ELR (cell line): Measurements from ENCODE around the gene ZNF628.
"Not testable (repeated sequence)": the region's sequence is repeated elsewhere in the genome, so short reads cannot be mapped to it uniquely, and the experiment has no call there.

ENCODE experiments used
- DNase-seq: peaks from one replicate; pipeline ENCODE4 v3.0.0-alpha.2; 2015; ENCODE audit warnings: low read depth

Gene ZNF628

DNA sequence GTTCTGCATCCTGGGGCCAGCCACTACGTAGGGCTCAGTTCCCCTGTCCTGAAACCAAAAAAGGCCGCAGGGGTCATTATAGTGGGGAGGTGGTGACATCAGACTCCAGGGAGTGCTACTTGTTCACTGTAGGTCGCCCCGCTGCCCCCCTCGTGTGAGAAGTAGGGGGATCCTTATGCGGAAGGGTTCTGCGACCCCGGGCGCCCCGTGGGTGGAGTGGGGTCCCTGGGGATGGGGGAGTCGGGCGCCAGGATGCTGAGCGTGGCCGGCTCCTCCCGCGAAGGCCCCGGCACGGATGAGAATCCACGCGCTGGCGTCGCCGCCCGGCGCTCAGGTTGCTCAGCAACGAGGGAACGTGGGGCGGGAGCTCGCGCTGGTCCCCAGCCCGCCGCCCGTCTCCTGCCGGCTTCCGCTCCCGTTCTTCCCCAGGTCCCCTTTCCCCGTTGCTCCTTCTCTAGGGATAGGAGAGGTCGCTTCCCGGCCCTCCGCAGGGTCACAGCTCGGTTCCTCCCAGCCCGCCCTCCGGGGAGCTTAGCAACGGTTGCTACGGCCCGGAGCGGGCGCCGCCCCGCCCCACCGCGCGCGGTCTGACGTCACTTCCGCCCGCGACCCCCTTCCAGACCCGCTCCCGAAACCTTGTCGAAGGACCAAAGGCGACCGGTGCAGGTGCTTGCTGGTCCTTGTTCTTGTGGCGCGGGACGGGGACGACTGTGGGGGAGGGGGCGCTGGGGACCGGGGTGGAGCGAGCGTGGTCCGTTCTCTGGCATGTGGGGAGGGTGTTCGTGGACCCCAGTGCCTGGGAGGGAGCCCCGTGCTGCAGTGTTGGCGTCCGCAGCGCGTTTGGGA lies 8.4 kb downstream of the ZNF628 start, which contains the start of gene NAT14:
Gene NAT14 (plus strand): TSS at position 596 of the 846 bp plus-strand sequence. CDS start 521 bp downstream, outside the sequence.
- peak; percentile 74 for DNase-seq

DNA sequence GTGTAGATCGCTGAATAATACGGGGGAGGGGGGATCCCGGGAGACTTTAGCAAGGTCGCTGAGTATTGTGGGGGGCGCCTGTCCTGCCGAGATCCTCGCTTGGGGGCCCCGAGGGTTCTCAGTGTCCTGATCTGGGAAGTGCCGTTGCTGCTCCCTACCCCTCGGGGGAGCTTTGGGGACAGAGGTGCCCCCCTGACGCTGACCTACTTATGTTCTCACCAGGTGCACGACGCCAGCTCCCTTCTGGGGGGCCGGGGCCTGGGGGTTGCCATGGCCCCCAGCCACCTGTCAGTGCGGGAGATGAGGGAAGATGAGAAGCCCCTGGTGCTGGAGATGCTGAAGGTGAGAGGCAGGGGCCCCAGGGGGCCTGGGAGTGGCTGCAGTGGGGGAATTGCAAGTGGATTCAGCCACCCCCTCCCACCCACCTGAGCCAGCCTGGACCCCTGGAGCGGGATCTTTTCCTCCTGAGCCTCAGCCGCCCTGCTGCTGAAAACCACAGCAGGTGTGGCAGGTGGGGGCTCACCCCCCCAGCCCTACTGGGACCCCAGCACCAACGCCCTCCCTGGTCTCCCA lies 9.1 kb downstream of the ZNF628 start:
- DNase-seq: peak; percentile 23

DNA sequence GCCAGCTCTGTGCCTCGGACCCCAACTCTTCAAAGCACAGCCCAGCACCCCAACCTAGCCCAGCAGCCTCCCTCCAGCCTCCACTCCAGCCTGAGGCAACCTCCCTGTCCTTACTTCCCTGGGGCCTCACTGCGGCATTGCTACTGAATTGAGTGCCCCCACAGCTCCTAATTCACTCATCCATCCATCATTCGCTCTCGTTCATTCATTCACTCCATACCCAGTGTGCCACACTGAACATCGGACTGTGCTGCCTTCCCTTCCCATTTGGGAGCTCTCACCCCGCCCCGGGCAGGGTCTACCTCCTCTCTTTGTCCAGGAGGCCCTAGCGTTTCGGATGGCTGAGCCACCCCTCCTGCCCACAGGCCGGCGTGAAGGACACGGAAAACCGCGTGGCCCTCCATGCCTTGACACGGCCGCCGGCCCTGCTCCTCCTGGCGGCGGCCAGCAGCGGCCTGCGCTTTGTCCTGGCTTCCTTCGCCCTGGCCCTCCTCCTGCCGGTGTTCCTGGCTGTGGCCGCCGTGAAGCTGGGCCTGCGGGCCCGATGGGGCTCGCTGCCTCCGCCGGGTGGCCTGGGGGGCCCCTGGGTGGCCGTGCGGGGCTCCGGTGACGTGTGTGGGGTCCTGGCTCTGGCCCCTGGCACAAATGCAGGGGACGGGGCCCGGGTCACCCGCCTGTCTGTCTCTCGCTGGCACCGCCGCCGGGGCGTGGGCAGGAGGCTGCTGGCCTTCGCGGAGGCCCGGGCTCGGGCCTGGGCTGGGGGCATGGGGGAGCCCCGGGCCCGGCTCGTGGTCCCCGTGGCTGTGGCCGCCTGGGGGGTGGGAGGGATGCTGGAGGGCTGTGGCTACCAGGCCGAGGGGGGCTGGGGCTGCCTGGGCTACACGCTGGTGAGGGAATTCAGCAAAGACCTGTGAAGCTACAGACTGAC lies 9.9 kb downstream of the ZNF628 start:
- no peak for DNase-seq

GRCh38 chr19:55486971-55487923 lies 10.8 kb downstream of the ZNF628 start:
- peak; percentile 89 for DNase-seq

DNA sequence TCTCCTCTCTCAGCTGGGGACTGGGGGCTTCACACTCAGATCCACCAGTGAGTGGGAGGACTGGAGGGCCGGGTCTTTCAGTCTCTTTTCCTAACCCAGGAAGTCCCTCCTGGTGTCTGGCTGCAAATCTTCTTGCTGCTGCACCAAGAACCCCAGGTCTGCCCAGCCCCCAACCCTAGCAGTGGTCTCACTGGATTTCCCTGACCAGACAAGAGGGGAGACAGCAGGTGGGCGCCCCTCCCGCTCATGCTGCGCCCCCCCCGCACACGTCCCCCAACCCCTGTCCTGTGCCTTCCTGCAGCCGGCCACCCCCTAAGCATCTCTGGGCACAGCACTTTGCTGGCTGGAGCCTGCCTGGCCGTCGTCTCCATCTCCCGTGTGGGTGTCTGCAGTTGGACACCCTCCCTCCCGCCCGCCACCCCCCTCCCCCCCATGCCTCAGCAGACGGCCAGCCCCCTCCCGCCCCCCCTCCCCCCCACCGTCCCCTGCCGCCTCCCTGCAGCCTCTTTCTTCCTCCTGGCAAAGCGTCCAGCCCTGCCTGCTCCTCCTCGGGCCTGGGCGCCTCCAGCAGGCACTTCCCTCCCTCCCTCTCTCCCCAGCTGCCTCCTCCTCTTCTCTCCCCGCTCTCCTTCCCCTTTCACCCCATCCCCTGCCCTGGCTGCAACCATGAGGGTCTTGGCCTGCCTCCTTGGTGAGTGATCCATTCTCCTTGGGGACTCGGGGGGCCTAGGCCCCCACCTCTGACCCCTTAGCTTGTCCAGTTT lies 11.7 kb downstream of the ZNF628 start, which contains the start of gene SSC5D:
Gene SSC5D (plus strand): TSS at position 513 of the 764 bp plus-strand sequence. CDS start 154 bp downstream, at position 667.
- peak; percentile 46 for DNase-seq

GRCh38 chr19:55488986-55489710 lies 12.7 kb downstream of the ZNF628 start:
- no peak for DNase-seq

- no peak for DNase-seq
Observed at GRCh38 chr19:55489711-55490477, 13.5 kb downstream of the ZNF628 start.

DNA sequence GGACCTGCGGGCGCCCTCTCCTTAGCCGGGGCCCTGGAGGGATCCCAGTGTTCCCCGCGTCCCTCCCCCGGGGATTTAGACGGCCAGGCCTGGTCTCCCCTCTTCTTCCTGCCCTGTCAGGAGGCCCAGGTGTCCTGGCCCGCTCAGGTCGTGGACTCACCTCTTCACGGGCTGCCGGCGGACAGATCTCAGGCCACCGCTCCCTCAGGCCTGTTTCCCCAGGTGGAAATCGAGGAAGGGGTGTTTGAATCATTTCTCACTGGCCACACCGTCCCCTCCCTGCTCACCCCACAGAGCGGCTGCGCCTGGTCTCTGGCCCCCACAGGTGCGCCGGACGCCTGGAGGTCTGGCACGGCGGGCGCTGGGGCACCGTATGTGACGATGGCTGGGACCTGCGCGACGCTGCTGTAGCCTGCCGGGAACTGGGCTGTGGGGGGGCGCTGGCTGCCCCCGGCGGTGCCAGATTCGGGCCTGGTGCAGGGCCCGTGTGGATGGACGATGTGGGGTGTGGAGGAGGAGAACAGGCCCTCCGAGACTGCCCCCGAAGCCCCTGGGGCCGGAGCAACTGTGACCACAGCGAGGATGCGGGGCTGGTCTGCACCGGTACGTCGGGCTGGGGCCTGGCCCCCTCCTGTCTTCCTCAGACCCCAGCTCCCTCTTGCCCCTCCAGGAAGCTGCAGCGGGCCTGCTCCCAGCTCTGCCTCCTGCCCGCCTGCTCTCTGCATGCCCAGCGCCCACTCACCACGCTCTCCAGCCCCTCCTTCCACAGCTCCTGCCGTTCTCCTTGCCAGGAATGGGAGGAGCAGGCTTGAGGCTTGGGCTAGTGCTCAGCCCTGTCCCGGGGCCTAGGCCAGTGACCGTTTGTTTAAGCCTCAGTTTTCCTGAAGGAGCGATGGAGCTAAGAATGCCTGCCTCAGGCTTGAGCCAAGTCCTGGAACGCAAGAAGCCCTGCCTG lies 14.3 kb downstream of the ZNF628 start:
- DNase-seq: no peak

- no peak for DNase-seq
Observed at GRCh38 chr19:55491546-55492360, 15.3 kb downstream of the ZNF628 start.

GRCh38 chr19:55492362-55492944 lies 16.0 kb downstream of the ZNF628 start:
- DNase-seq: no peak

DNA sequence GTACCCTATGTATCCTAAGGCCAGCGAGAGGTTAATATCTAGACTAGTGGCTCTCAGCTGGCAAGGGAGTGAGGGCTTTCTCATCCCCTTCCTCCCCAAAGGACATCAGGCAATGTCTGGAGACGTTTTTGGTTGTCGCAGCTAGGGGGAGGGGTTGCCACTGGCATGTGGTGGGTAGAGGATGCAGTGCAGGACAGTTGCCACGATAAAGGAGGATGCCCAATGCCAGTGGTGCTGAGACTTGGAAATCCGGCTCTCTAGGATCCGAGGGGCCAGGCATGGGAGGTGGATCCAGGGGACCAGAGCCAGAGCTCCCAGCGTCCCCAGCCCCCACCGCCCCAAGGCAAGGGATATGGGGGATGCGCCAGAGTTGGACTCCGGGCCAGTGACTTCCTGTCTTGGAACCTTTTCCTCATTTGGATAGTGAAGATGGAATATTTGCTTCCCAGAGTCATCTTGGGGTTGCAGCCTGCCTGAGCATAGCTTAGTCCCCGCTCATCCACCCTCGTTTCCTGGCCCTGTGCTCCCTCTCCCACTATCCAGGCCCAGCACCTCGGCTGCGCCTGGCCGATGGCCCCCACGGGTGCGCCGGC lies 16.7 kb downstream of the ZNF628 start:
- peak; percentile 61 for DNase-seq

GRCh38 chr19:55493645-55494171 lies 17.3 kb downstream of the ZNF628 start:
- peak; percentile 23 for DNase-seq

DNA sequence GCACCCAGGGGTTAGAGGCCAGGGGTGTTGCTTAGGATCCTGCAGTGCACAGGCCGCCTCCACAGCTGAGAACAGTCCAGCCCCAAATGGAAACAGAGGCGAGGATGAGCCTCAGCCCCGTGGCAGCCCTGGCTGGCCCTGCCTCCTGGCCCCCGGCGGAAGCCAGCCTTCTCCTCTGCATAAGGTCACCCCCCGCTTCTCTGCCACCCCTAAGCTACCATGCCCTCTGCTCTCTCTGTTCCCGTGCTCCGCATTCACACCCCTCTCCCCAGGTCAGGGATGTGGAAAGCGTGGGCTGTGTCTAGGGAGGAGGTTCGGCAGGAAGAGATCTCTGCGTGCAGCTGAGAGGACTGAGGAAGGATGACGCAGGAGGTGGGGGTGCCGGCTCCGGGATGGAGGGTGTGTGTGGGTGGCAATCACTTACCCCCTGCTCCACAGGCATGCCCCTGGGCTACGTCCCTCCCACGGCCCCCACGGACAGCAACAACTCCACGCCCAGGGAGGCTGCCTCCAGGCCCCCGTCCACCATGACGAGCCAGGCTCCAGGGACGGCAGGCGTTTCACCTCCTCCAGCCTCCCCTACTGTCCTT lies 17.9 kb downstream of the ZNF628 start:
- peak; percentile 72 for DNase-seq

DNA sequence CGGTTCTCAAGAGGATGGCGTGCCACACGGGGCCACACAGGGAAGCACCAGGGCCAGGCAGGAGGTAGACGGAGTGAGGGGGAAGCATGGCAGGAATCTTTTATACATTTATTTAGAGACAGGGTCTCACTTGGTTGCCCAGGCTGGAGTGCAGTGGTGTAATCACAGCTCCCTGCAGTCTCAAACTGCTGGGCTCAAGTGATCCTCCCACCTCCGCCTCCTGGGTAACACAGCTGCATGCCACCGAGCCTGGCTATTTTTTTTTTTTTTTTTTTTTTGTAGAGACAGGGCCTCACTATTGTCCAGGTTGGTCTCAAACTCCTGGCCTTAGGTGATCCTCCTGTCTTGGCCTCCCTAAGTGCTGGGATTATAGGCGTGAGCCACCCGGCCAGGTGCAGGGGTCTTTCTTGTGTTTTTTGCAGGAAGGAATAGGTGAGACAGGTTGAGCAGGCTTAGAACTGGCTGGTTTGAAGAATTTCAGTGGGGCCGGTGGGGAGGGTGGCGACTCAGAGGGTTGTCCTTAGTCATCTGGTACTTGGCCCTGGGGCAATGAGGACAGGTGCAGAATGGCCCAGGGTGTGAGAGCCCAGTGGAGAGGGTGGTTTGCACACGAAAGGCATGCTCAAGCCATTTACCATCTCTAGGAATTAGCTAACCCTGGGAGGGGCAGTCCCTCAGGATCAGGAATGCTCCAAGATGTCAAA lies 19.4 kb downstream of the ZNF628 start:
- DNase-seq: peak; percentile 40

DNA sequence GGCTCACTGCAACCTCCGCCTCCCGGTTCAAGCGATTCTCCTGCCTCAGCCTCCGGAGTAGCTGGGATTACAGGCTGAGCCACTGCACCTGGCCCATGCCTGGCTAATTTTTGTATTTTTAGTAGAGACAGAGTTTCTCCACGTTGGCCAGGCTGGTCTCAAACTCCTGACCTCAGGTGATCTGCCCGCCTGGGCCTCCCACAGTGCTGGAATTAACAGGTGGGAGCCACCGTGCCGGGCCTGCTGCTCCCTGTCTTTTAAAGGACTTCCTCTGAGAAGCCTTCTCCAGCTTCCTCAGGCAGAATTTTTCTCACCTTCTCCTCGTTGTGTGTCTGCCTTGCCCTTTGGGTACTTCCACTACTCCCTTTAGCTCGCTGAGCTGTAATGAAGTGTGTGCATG lies 20.4 kb downstream of the ZNF628 start:
- not testable (repeated sequence) for DNase-seq
